Measurements from ENCODE around the gene NOD2. TPM values are rescaled to one million over a fixed set of nuclear protein-coding genes. Genes with fewer than 3 reads are reported as not detected.

The NOD2 gene
- total RNA-seq, 1 donor from 2014 or later = not detected

- H3K27ac Mint-ChIP-seq = no peak overlapping the region
- TF ChIP-seq EZH2phosphoT487 (IDR thresholded peaks at IDR 0.05) = no peak
- TF ChIP-seq EZH2 (IDR thresholded peaks at IDR 0.05) = no peak
- TF ChIP-seq, protein P1, sequence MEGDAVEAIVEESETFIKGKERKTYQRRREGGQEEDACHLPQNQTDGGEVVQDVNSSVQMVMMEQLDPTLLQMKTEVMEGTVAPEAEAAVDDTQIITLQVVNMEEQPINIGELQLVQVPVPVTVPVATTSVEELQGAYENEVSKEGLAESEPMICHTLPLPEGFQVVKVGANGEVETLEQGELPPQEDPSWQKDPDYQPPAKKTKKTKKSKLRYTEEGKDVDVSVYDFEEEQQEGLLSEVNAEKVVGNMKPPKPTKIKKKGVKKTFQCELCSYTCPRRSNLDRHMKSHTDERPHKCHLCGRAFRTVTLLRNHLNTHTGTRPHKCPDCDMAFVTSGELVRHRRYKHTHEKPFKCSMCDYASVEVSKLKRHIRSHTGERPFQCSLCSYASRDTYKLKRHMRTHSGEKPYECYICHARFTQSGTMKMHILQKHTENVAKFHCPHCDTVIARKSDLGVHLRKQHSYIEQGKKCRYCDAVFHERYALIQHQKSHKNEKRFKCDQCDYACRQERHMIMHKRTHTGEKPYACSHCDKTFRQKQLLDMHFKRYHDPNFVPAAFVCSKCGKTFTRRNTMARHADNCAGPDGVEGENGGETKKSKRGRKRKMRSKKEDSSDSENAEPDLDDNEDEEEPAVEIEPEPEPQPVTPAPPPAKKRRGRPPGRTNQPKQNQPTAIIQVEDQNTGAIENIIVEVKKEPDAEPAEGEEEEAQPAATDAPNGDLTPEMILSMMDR (IDR thresholded peaks at IDR 0.05) = no peak
- H3K9me3 Mint-ChIP-seq = no peaks in the 10 kb centered on the region
- Histone ChIP-seq H3F3A (ENCODE audit: low read depth) (no peaks in the 10 kb centered on the region), H2AFZ (replicated peaks) (no peak overlapping the region), H3K4me1 (peaks cover 4% of the 10 kb centered on the region), H3K27ac (no peak overlapping the region), H3K27me3 (no peaks in the 10 kb centered on the region), H3K79me2 (ENCODE audit: low read depth) (no peaks in the 10 kb centered on the region), H3K4me3 (no peak overlapping the region), H4K20me1 (ENCODE audit: low read depth) (no peaks in the 10 kb centered on the region), H3K36me3 (peaks cover 8% of the 10 kb centered on the region), H3K9ac (no peak overlapping the region), H3K4me2 (no peak overlapping the region), H3K9me3 (ENCODE audit: low read depth) (no peaks in the 10 kb centered on the region)
- no peak overlapping the region for H3K4me3 Mint-ChIP-seq
- H3K27me3 Mint-ChIP-seq (ENCODE audit: insufficient read depth, low read depth) = no peaks in the 10 kb centered on the region
- no peaks in the 10 kb centered on the region for H3K4me1 Mint-ChIP-seq
- DNase-seq (ENCODE audit: low spot score) = no peak
- H3K36me3 Mint-ChIP-seq = peaks cover 11% of the 10 kb centered on the region
Measured at GRCh38 chr16:50752471-50753235, 59.2 kb downstream of the NOD2 start.

DNA sequence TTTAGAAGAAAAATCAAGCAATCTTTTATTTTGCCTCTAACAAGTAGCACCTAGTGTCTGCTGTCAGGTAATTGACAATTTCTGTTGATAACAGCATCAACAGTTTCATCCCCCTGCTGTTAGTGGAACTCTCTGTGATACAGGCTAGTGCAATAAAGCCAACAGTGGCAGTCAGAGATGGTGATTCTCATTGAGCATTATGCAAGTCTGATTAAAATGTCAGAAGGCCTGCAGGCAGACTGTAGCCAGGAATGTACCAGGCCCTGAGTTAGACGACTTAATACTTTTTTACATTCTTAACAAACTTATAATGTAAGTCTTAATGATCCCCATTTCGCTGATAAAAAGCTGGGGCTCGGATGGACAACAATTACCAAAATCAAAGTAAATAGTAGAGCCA, 63.1 kb downstream of the NOD2 start:
- no peaks in the 10 kb centered on the region for H3K27me3 ChIP-seq
- H3K4me3 Mint-ChIP-seq = no peak overlapping the region
- H3K9me3 ChIP-seq (ENCODE audit: low read depth) = no peaks in the 10 kb centered on the region

DNA sequence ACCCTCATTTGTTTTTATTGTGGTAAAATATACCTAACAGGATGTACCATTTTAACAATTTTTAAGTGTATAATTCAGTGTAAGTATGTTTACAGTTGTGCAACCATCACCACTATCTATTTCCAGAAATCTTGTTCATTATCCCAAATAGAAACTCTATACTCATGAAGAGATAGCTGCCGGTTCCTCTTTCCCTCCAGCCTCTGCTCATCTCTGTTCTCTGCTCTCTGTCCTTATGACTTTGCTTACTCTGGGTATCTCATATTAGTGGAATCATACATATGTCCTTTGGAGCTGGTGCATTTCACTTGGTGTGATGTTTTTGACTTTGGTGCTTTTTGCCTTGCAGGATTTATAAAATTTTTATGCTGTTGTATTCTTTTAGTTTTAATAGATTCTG, 67.9 kb downstream of the NOD2 start:
- no peaks in the 10 kb centered on the region for H3K79me2 ChIP-seq (ENCODE audit: low read depth)

More for the DNA sequence above, 63.1 kb downstream of the NOD2 start:
- no peaks in the 10 kb centered on the region for H3K79me2 ChIP-seq (ENCODE audit: low read depth)
- peaks cover 8% of the 10 kb centered on the region for H3K36me3 ChIP-seq
- no peak overlapping the region for H3K9ac ChIP-seq
- no peaks in the 10 kb centered on the region for H3K4me1 Mint-ChIP-seq
- no peak for DNase-seq (ENCODE audit: low spot score)
- no peak overlapping the region for H3K27ac Mint-ChIP-seq
- H2AFZ ChIP-seq (replicated peaks) = no peak overlapping the region
- no peak overlapping the region for H3K4me3 ChIP-seq
- no peaks in the 10 kb centered on the region for H3K9me3 Mint-ChIP-seq
- H4K20me1 ChIP-seq (ENCODE audit: low read depth) = no peaks in the 10 kb centered on the region
- H3F3A ChIP-seq (ENCODE audit: low read depth) = no peaks in the 10 kb centered on the region
- H3K4me2 ChIP-seq = no peak overlapping the region
- H3K27ac ChIP-seq = no peak overlapping the region
- H3K27me3 Mint-ChIP-seq (ENCODE audit: insufficient read depth, low read depth) = no peaks in the 10 kb centered on the region
- no peaks in the 10 kb centered on the region for H3K4me1 ChIP-seq
- H3K36me3 Mint-ChIP-seq = peaks cover 11% of the 10 kb centered on the region
- TF ChIP-seq, protein P1 (IDR thresholded peaks at IDR 0.05) = no peak
- TF ChIP-seq EZH2phosphoT487 (IDR thresholded peaks at IDR 0.05) = no peak
- TF ChIP-seq EZH2 (IDR thresholded peaks at IDR 0.05) = no peak

More for the DNA sequence above, 67.9 kb downstream of the NOD2 start:
- Mint-ChIP-seq H3K4me1 (no peaks in the 10 kb centered on the region), H3K36me3 (peaks cover 7% of the 10 kb centered on the region), H3K27me3 (ENCODE audit: insufficient read depth, low read depth) (no peaks in the 10 kb centered on the region), H3K27ac (no peak overlapping the region), H3K4me3 (no peak overlapping the region), H3K9me3 (peaks cover 8% of the 10 kb centered on the region)
- H3K9ac ChIP-seq = no peak overlapping the region
- TF ChIP-seq, protein P1 (IDR thresholded peaks at IDR 0.05) = no peak
- no peak for TF ChIP-seq EZH2 (IDR thresholded peaks at IDR 0.05)
- no peak for TF ChIP-seq EZH2phosphoT487 (IDR thresholded peaks at IDR 0.05)
- no peaks in the 10 kb centered on the region for H3K27me3 ChIP-seq
- H4K20me1 ChIP-seq (ENCODE audit: low read depth) = no peaks in the 10 kb centered on the region
- H3K36me3 ChIP-seq = no peaks in the 10 kb centered on the region
- peaks cover 7% of the 10 kb centered on the region for H3K4me1 ChIP-seq
- H3K4me2 ChIP-seq = no peak overlapping the region
- no peak overlapping the region for H2AFZ ChIP-seq (replicated peaks)
- H3K9me3 ChIP-seq (ENCODE audit: low read depth) = no peaks in the 10 kb centered on the region
- no peaks in the 10 kb centered on the region for H3F3A ChIP-seq (ENCODE audit: low read depth)
- no peak overlapping the region for H3K4me3 ChIP-seq
- H3K27ac ChIP-seq = no peak overlapping the region
- DNase-seq (ENCODE audit: low spot score) = no peak

All from neural progenitor cell (in vitro differentiated cells).